ENCODE results near the gene STX19.

- TF ChIP-seq, protein P1, sequence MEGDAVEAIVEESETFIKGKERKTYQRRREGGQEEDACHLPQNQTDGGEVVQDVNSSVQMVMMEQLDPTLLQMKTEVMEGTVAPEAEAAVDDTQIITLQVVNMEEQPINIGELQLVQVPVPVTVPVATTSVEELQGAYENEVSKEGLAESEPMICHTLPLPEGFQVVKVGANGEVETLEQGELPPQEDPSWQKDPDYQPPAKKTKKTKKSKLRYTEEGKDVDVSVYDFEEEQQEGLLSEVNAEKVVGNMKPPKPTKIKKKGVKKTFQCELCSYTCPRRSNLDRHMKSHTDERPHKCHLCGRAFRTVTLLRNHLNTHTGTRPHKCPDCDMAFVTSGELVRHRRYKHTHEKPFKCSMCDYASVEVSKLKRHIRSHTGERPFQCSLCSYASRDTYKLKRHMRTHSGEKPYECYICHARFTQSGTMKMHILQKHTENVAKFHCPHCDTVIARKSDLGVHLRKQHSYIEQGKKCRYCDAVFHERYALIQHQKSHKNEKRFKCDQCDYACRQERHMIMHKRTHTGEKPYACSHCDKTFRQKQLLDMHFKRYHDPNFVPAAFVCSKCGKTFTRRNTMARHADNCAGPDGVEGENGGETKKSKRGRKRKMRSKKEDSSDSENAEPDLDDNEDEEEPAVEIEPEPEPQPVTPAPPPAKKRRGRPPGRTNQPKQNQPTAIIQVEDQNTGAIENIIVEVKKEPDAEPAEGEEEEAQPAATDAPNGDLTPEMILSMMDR (IDR thresholded peaks at IDR 0.05) = no peak
- TF ChIP-seq POLR2A (IDR thresholded peaks at IDR 0.05) = no peak
These were observed 39.2 kb downstream of the STX19 start for GRCh38 chr3:93989241-93989640.

All from heart left ventricle (tissue), 13 donors.